IMR-90 (cell line): Measurements from ENCODE around the gene WWC1.

ENCODE experiments used
- BHLHE40 ChIP-seq: fragments of 150-350 bp; IDR thresholded peaks from 2 replicates; pipeline ENCODE4 v1.6.1; 2016; ENCODE audit warnings: mild to moderate bottlenecking, low read depth, low read length
- CEBPB ChIP-seq: IDR thresholded peaks from 2 replicates; pipeline ENCODE4 v1.6.1; 2012; ENCODE audit warnings: low read depth, low read length, improper control_type of control experiment
- FOS ChIP-seq: fragments of 150-350 bp; IDR thresholded peaks from 2 replicates; pipeline ENCODE4 v1.6.1; 2016; ENCODE audit warnings: low read depth, low read length
- MAFK ChIP-seq: IDR thresholded peaks from 2 replicates; pipeline ENCODE4 v1.6.1; 2012; ENCODE audit warnings: low read depth, low read length, improper control_type of control experiment
- MAZ ChIP-seq: IDR thresholded peaks from 2 replicates; pipeline ENCODE4 v1.6.1; 2012; ENCODE audit warnings: low read depth, mild to moderate bottlenecking, low read length, improper control_type of control experiment, moderate library complexity, borderline replicate concordance
- MXI1 ChIP-seq: IDR thresholded peaks from 2 replicates; pipeline ENCODE4 v1.6.1; 2012; ENCODE audit warnings: low read depth, mild to moderate bottlenecking, low read length, moderate library complexity, borderline replicate concordance
- NFE2L2 ChIP-seq: fragments of 150-350 bp; IDR thresholded peaks from 2 replicates; pipeline ENCODE4 v1.6.1; 2016; ENCODE audit warnings: low read depth, mild to moderate bottlenecking, low read length
- POLR2A ChIP-seq: IDR thresholded peaks from 2 replicates; pipeline ENCODE4 v1.6.1; 2012; ENCODE audit warnings: mild to moderate bottlenecking, low read depth, low read length
- RAD21 ChIP-seq: IDR thresholded peaks from 2 replicates; pipeline ENCODE4 v1.6.1; 2012; ENCODE audit warnings: low read length, improper control_type of control experiment
- RFX5 ChIP-seq: IDR thresholded peaks from 2 replicates; pipeline ENCODE4 v1.8.0; 2012; ENCODE audit warnings: low read depth, mild to moderate bottlenecking, low read length, moderate library complexity
- SMC3 ChIP-seq: fragments of 150-350 bp; IDR thresholded peaks from 2 replicates; pipeline ENCODE4 v1.6.1; 2016; ENCODE audit warnings: low read depth, mild to moderate bottlenecking, antibody characterized with exemption, low read length, moderate library complexity
- TF ChIP-seq, protein P1 (sequence below): conservative IDR thresholded peaks from 2 replicates; pipeline ENCODE4 v1.5.1; 2012; ENCODE audit warnings: mild to moderate bottlenecking, low read depth, low read length, improper control_type of control experiment
- TF ChIP-seq, protein P2 (sequence below): fragments of 150-350 bp; IDR thresholded peaks from 2 replicates; pipeline ENCODE4 v1.6.1; 2017; ENCODE audit warnings: mild to moderate bottlenecking, antibody characterized with exemption, low read length, low read depth
- TF ChIP-seq, protein P3 (sequence below): fragments of 150-350 bp; IDR thresholded peaks from 2 replicates; pipeline ENCODE4 v1.6.1; 2016; ENCODE audit warnings: low read depth, mild to moderate bottlenecking, low read length, moderate library complexity, borderline replicate concordance

DNA sequence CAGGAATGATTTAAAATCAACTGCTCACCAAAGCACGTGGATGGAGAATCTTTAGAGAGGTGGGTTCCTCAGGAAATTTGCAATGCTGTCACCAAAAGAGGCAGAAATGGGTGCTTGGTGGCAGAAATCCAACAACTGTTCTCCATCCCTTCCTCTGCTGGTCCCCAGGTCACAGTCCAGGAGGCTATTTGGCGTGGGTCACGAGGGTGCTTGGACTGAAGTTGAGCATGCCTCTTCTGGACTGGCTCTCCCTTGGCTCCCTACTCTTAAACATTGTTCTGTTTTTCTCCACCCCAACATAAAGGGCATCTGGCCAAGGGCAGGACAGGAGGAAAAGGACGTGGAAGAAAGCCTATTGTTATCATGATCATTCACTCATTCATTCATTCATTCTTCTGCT, 58.9 kb downstream of the WWC1 start:
- TF ChIP-seq RAD21: no peak
- no peak for TF ChIP-seq MAZ
- no peak for TF ChIP-seq NFE2L2
- TF ChIP-seq, protein P1, sequence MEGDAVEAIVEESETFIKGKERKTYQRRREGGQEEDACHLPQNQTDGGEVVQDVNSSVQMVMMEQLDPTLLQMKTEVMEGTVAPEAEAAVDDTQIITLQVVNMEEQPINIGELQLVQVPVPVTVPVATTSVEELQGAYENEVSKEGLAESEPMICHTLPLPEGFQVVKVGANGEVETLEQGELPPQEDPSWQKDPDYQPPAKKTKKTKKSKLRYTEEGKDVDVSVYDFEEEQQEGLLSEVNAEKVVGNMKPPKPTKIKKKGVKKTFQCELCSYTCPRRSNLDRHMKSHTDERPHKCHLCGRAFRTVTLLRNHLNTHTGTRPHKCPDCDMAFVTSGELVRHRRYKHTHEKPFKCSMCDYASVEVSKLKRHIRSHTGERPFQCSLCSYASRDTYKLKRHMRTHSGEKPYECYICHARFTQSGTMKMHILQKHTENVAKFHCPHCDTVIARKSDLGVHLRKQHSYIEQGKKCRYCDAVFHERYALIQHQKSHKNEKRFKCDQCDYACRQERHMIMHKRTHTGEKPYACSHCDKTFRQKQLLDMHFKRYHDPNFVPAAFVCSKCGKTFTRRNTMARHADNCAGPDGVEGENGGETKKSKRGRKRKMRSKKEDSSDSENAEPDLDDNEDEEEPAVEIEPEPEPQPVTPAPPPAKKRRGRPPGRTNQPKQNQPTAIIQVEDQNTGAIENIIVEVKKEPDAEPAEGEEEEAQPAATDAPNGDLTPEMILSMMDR: no peak
- TF ChIP-seq POLR2A: no peak
- TF ChIP-seq FOS: no peak
- TF ChIP-seq RFX5: no peak
- TF ChIP-seq, protein P2, sequence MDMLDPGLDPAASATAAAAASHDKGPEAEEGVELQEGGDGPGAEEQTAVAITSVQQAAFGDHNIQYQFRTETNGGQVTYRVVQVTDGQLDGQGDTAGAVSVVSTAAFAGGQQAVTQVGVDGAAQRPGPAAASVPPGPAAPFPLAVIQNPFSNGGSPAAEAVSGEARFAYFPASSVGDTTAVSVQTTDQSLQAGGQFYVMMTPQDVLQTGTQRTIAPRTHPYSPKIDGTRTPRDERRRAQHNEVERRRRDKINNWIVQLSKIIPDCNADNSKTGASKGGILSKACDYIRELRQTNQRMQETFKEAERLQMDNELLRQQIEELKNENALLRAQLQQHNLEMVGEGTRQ: no peak
- no peak for TF ChIP-seq SMC3
- no peak for TF ChIP-seq BHLHE40
- TF ChIP-seq, protein P3, sequence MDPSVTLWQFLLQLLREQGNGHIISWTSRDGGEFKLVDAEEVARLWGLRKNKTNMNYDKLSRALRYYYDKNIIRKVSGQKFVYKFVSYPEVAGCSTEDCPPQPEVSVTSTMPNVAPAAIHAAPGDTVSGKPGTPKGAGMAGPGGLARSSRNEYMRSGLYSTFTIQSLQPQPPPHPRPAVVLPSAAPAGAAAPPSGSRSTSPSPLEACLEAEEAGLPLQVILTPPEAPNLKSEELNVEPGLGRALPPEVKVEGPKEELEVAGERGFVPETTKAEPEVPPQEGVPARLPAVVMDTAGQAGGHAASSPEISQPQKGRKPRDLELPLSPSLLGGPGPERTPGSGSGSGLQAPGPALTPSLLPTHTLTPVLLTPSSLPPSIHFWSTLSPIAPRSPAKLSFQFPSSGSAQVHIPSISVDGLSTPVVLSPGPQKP: no peak
- no peak for TF ChIP-seq MXI1
- TF ChIP-seq MAFK: no peak
- no peak for TF ChIP-seq CEBPB
